IPS-15b (cell line): Measurements from ENCODE around the gene PIAS1.

Source experiments
- H3K27me3 ChIP-seq: one replicate; pipeline ENCODE4 v1.6.1; 2013; ENCODE audit warnings: low read length; ENCODE audit not compliant: control insufficient read depth, insufficient read depth
- H3K36me3 ChIP-seq: one replicate; pipeline ENCODE4 v1.6.1; 2013; ENCODE audit warnings: low read length; ENCODE audit not compliant: control insufficient read depth, insufficient read depth
- H3K4me1 ChIP-seq: one replicate; pipeline ENCODE4 v1.6.1; 2013; ENCODE audit warnings: mild to moderate bottlenecking, low read length; ENCODE audit not compliant: control insufficient read depth, insufficient read depth
- H3K4me3 ChIP-seq: one replicate; pipeline ENCODE4 v1.5.1; 2013; ENCODE audit warnings: low read depth, low read length
- H3K9ac ChIP-seq: one replicate; pipeline ENCODE4 v1.6.1; 2013; ENCODE audit warnings: low read depth, mild to moderate bottlenecking, low read length
- H3K9me3 ChIP-seq: one replicate; pipeline ENCODE4 v1.6.1; 2013; ENCODE audit warnings: mild to moderate bottlenecking, low read length; ENCODE audit not compliant: control insufficient read depth, insufficient read depth

PIAS1 gene

GRCh38 chr15:68191555-68191954 lies 137.4 kb downstream of the PIAS1 start:
- Histone ChIP-seq H3K9ac (no peak overlapping the region), H3K9me3 (no peaks in the 10 kb centered on the region), H3K4me3 (no peak overlapping the region), H3K4me1 (peaks cover 5% of the 10 kb centered on the region), H3K27me3 (no peaks in the 10 kb centered on the region), H3K36me3 (no peaks in the 10 kb centered on the region)

- Histone ChIP-seq H3K9me3 (no peaks in the 10 kb centered on the region), H3K36me3 (no peaks in the 10 kb centered on the region), H3K4me1 (peaks cover 5% of the 10 kb centered on the region), H3K4me3 (no peak overlapping the region), H3K9ac (no peak overlapping the region), H3K27me3 (no peaks in the 10 kb centered on the region)
These were observed 138.0 kb downstream of the PIAS1 start for GRCh38 chr15:68192117-68192516.

- no peak overlapping the region for H3K9ac ChIP-seq
- H3K9me3 ChIP-seq: no peaks in the 10 kb centered on the region
- H3K27me3 ChIP-seq: no peaks in the 10 kb centered on the region
- H3K4me3 ChIP-seq: no peak overlapping the region
- H3K4me1 ChIP-seq: peaks cover 5% of the 10 kb centered on the region
- H3K36me3 ChIP-seq: no peaks in the 10 kb centered on the region
These were observed 138.8 kb downstream of the PIAS1 start for GRCh38 chr15:68192804-68193486.

- H3K36me3 ChIP-seq: no peaks in the 10 kb centered on the region
- H3K9ac ChIP-seq: no peak overlapping the region
- no peaks in the 10 kb centered on the region for H3K27me3 ChIP-seq
- H3K4me1 ChIP-seq: peaks cover 6% of the 10 kb centered on the region
- H3K4me3 ChIP-seq: no peak overlapping the region
- no peaks in the 10 kb centered on the region for H3K9me3 ChIP-seq
These were observed 141.4 kb downstream of the PIAS1 start for GRCh38 chr15:68195336-68196112.

GRCh38 chr15:68196445-68197169 lies 142.5 kb downstream of the PIAS1 start:
- Histone ChIP-seq H3K27me3 (no peaks in the 10 kb centered on the region), H3K9me3 (no peaks in the 10 kb centered on the region), H3K36me3 (no peaks in the 10 kb centered on the region), H3K4me3 (no peak overlapping the region), H3K9ac (no peak overlapping the region), H3K4me1 (peaks cover 6% of the 10 kb centered on the region)

GRCh38 chr15:68197170-68197492 lies 143.0 kb downstream of the PIAS1 start:
- H3K4me1 ChIP-seq: peaks cover 9% of the 10 kb centered on the region
- no peaks in the 10 kb centered on the region for H3K9me3 ChIP-seq
- no peak overlapping the region for H3K9ac ChIP-seq
- no peaks in the 10 kb centered on the region for H3K36me3 ChIP-seq
- H3K4me3 ChIP-seq: no peak overlapping the region
- no peaks in the 10 kb centered on the region for H3K27me3 ChIP-seq

- no peaks in the 10 kb centered on the region for H3K36me3 ChIP-seq
- peaks cover 9% of the 10 kb centered on the region for H3K4me1 ChIP-seq
- no peak overlapping the region for H3K9ac ChIP-seq
These were observed 143.7 kb downstream of the PIAS1 start for GRCh38 chr15:68197661-68198437.

GRCh38 chr15:68199340-68199739 lies 145.2 kb downstream of the PIAS1 start:
- H3K9me3 ChIP-seq: no peaks in the 10 kb centered on the region

More at GRCh38 chr15:68197661-68198437, 143.7 kb downstream of the PIAS1 start:
- H3K9me3 ChIP-seq: no peaks in the 10 kb centered on the region
- H3K4me3 ChIP-seq: no peak overlapping the region
- no peaks in the 10 kb centered on the region for H3K27me3 ChIP-seq

GRCh38 chr15:68200016-68200861 lies 146.1 kb downstream of the PIAS1 start:
- Histone ChIP-seq H3K4me3 (no peak overlapping the region), H3K27me3 (no peaks in the 10 kb centered on the region), H3K9me3 (no peaks in the 10 kb centered on the region), H3K9ac (no peak overlapping the region), H3K36me3 (no peaks in the 10 kb centered on the region), H3K4me1 (peaks cover 10% of the 10 kb centered on the region)

More at GRCh38 chr15:68199340-68199739, 145.2 kb downstream of the PIAS1 start:
- H3K4me1 ChIP-seq: peaks cover 9% of the 10 kb centered on the region
- H3K27me3 ChIP-seq: no peaks in the 10 kb centered on the region
- no peak overlapping the region for H3K9ac ChIP-seq
- no peaks in the 10 kb centered on the region for H3K36me3 ChIP-seq
- no peak overlapping the region for H3K4me3 ChIP-seq

GRCh38 chr15:68201153-68201878 lies 147.2 kb downstream of the PIAS1 start:
- Histone ChIP-seq H3K9ac (peak overlapping the region; percentile 12), H3K4me1 (peaks cover 15% of the 10 kb centered on the region), H3K4me3 (no peak overlapping the region)

More at GRCh38 chr15:68201153-68201878, 147.2 kb downstream of the PIAS1 start:
- Histone ChIP-seq H3K27me3 (no peaks in the 10 kb centered on the region), H3K36me3 (no peaks in the 10 kb centered on the region), H3K9me3 (no peaks in the 10 kb centered on the region)
